ENCODE measurements around the gene KIF3A. TPM values are rescaled to one million over a fixed set of nuclear protein-coding genes. Genes with fewer than 3 reads are reported as not detected.

KIF3A gene
- total RNA-seq, 1 experiment from 2014 or later = 13.2 TPM

GRCh38 chr5:132776938-132777208 lies 39.5 kb upstream of the KIF3A start:
- no CpG with 5 or more reads among the region's 40 CpGs for WGBS (ENCODE audit: extremely low coverage, insufficient read length, low lambda C conversion rate)
- H3K36me3 Mint-ChIP-seq (ENCODE audit: insufficient read depth in 1 of 3, low read depth in 3 of 3) = no peaks in the 10 kb centered on the region
- H4K20me1 ChIP-seq (ENCODE audit: control insufficient read depth, insufficient read depth, insufficient read length) = no peaks in the 10 kb centered on the region
- no peak overlapping the region for H3K14ac ChIP-seq (ENCODE audit: insufficient read depth, low read length)
- H3K4me2 ChIP-seq (ENCODE audit: insufficient read depth, insufficient read length, low read length) = peak overlapping the region; percentile 67
- no peak overlapping the region for H3K9ac ChIP-seq (ENCODE audit: extremely low read depth, insufficient read length, low read length)
- no peak overlapping the region for H4K8ac ChIP-seq (replicated peaks; ENCODE audit: insufficient read length, low read depth, low read length)
- H4K5ac ChIP-seq (ENCODE audit: insufficient read length, low read depth, low read length) = no peak overlapping the region
- no peak for TF ChIP-seq CTCF (conservative IDR thresholded peaks at IDR 0.05)
- H3K79me1 ChIP-seq (ENCODE audit: insufficient read depth, low read depth, low read length, poor library complexity, severe bottlenecking) = peaks cover 2% of the 10 kb centered on the region
- no peak overlapping the region for H3K4ac ChIP-seq (ENCODE audit: low read depth, low read length)
- H3K56ac ChIP-seq (ENCODE audit: insufficient read length, low read depth, low read length) = no peak overlapping the region
- no peak overlapping the region for H2AFZ ChIP-seq (ENCODE audit: low read length)
- no peak overlapping the region for H3K27ac ChIP-seq (ENCODE audit: insufficient read length, low read depth, low read length)
- no peaks in the 10 kb centered on the region; a peak in 1 of 5 replicates for H3K9me3 Mint-ChIP-seq
- no peak overlapping the region for H4K91ac ChIP-seq (ENCODE audit: insufficient read length, low read depth, low read length)
- no peak overlapping the region for H2BK12ac ChIP-seq (ENCODE audit: insufficient read length, low read depth, low read length)
- no peak overlapping the region for H3K23ac ChIP-seq (ENCODE audit: insufficient read length, low read depth, low read length)
- DNase-seq = no peak
- H2BK5ac ChIP-seq (ENCODE audit: insufficient read length, low read length) = no peak overlapping the region
- H2BK120ac ChIP-seq (ENCODE audit: low read depth, low read length, poor library complexity, severe bottlenecking) = no peak overlapping the region
- H3K27ac Mint-ChIP-seq = no peak overlapping the region
- H3K23me2 ChIP-seq (ENCODE audit: insufficient read length, low read depth, low read length, poor library complexity, severe bottlenecking) = peaks cover 13% of the 10 kb centered on the region
- peaks cover 74% of the 10 kb centered on the region for H3K27me3 Mint-ChIP-seq (ENCODE audit: low read depth)
- H2BK15ac ChIP-seq (ENCODE audit: low read depth, low read length) = no peak overlapping the region
- H2BK20ac ChIP-seq (ENCODE audit: low read depth, low read length, poor library complexity, severe bottlenecking) = no peak overlapping the region
- no peak overlapping the region for H3K18ac ChIP-seq (ENCODE audit: insufficient read length, low read depth, low read length)
- H3K4me1 ChIP-seq (ENCODE audit: insufficient read depth, low read length) = peaks cover 6% of the 10 kb centered on the region; the same call in 1 of the 2 replicates
- H3K4me3 Mint-ChIP-seq = peak overlapping the region in 1 of 2 experiments; percentile 17; a peak in 1 of 5 replicates
- H3K4me1 Mint-ChIP-seq = peaks cover 21 to 24% of the 10 kb centered on the region in 2 experiments
- no peak overlapping the region for H2AK5ac ChIP-seq (ENCODE audit: insufficient read length, low read length)
- H3K79me2 ChIP-seq (ENCODE audit: insufficient read depth, low read length) = peaks cover 2% of the 10 kb centered on the region; the same call in 1 of the 2 replicates
- H3T11ph ChIP-seq (ENCODE audit: low read length) = no peak overlapping the region
- H3K27me3 ChIP-seq (ENCODE audit: insufficient read depth, low read length) = peaks cover 16% of the 10 kb centered on the region; the same call in 1 of the 2 replicates
- no peaks in the 10 kb centered on the region for H3K9me3 ChIP-seq (ENCODE audit: control insufficient read depth, low read depth, low read length)
